ENCODE measurements around the gene SHB. TPM values are rescaled to one million over a fixed set of nuclear protein-coding genes. Genes with fewer than 3 reads are reported as not detected.

SHB gene
- total and polyA plus RNA-seq, 2 of the 13 experiments (the other 11 are each of a cell fraction or from before 2014, with no cell fraction given) = 19.4 to 20.7 TPM

DNA sequence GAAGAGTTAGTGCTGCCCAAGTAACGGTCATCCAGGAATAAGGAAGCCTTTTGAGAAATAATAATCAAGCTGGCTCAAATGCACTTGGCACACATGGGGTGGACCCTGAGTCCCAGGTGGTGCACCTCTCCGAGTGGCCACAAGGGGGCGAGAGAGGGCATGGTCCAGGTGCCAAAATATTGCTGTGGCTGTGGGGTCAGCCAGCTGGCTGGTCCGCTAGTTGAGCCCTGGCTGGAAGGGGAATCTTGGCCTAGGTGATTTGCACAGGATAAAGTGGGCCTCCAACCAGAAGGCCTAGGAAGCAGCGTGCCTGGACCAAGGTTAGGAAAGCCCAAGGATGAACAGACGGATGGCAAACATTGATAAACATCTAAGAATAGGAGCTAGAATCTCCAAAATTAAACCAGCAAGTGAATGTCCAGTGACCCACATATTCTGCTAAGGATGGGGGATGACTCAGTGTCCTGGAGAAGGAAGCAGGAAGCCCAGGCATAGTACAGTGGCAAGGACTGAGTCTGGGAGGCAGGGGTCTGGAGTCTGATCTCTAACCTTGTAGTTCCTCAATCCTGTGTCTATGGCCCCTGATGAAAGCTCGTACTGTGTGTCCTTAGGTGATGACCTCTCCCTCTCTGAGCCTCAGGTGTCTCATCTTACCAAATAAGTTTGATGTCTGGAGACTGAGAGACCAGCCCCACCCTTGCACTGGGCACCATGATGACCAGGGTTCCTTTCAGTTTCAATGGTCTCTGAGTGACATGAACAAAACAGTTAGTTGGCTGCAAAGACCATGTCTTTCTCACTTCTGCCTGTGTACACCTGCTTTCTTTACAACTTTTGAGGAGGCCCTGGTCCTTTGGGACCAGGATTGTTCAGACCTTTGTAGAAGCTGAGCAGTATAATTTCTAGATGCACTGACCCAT lies 19.2 kb upstream of the SHB start (continued):
- TF ChIP-seq, protein P1, sequence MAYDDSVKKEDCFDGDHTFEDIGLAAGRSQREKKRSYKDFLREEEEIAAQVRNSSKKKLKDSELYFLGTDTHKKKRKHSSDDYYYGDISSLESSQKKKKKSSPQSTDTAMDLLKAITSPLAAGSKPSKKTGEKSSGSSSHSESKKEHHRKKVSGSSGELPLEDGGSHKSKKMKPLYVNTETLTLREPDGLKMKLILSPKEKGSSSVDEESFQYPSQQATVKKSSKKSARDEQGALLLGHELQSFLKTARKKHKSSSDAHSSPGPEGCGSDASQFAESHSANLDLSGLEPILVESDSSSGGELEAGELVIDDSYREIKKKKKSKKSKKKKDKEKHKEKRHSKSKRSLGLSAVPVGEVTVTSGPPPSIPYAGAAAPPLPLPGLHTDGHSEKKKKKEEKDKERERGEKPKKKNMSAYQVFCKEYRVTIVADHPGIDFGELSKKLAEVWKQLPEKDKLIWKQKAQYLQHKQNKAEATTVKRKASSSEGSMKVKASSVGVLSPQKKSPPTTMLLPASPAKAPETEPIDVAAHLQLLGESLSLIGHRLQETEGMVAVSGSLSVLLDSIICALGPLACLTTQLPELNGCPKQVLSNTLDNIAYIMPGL (CRISPR knock-in tag; IDR thresholded peaks at IDR 0.05; ENCODE audit: borderline replicate concordance in 1 of 2, low read depth in 1 of 2) = 0 out of 4 replicates have a peak, but pooled peaks have one; percentile 23 to 33
- peak; percentile 79 for TF ChIP-seq STAG1 (CRISPR knock-in tag; IDR thresholded peaks at IDR 0.05)
- TF ChIP-seq SMC3 (IDR thresholded peaks at IDR 0.05; ENCODE audit: low read length) = peak; percentile 76
- TF ChIP-seq, protein P2, sequence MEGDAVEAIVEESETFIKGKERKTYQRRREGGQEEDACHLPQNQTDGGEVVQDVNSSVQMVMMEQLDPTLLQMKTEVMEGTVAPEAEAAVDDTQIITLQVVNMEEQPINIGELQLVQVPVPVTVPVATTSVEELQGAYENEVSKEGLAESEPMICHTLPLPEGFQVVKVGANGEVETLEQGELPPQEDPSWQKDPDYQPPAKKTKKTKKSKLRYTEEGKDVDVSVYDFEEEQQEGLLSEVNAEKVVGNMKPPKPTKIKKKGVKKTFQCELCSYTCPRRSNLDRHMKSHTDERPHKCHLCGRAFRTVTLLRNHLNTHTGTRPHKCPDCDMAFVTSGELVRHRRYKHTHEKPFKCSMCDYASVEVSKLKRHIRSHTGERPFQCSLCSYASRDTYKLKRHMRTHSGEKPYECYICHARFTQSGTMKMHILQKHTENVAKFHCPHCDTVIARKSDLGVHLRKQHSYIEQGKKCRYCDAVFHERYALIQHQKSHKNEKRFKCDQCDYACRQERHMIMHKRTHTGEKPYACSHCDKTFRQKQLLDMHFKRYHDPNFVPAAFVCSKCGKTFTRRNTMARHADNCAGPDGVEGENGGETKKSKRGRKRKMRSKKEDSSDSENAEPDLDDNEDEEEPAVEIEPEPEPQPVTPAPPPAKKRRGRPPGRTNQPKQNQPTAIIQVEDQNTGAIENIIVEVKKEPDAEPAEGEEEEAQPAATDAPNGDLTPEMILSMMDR (CRISPR knock-in tag; IDR thresholded peaks at IDR 0.05) = peak; percentile 91

DNA sequence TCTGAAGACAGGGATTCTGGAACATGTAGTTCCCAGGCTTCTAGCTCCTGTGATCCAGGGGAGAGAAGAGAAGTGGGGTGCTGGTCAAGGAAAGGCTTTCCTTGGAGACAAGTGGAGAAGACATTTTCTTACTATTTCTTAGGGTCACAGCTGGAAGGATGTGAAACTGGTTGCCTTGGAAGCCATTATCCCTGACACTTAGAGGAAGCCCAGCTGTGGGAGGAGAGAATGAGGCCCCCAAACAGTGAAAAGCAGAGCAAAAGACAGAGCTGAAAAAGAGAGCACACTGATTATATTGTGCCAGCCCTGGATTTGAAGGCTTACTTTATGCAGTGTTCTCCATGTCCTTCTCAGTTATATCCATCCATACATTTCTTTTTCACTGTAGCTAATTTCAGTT lies 17.5 kb upstream of the SHB start:
- H3K4me2 ChIP-seq (ENCODE audit: low read depth, low read length) = no peak overlapping the region
- H3K27me3 ChIP-seq (ENCODE audit: control insufficient read depth in 1 of 2, insufficient read depth in 2 of 2, low read length in 2 of 2) = peaks cover 5 to 32% of the 10 kb centered on the region in 2 experiments; a peak in 3 of 5 replicates
- in situ Hi-C loops (cut with HindIII; ENCODE audit: extremely low pct_ligation_motif_present, low pct_unique_long_range_greater_than_20kb) = no loop called here
- POLR2A ChIA-PET = no interaction called here
- no peak overlapping the region for H2AFZ ChIP-seq (ENCODE audit: low read length)
- no peaks in the 10 kb centered on the region for H3K9me3 ChIP-seq (ENCODE audit: low read length)
- no peaks in the 10 kb centered on the region; the same call in 1 of the 2 replicates for H3K4me1 ChIP-seq (ENCODE audit: insufficient read depth, low read length)
- H3K9ac ChIP-seq (ENCODE audit: insufficient read depth, low read depth, low read length) = no peak overlapping the region
- CTCF ChIA-PET (ENCODE audit: low intra/inter-chr PET ratio, low total read pairs) = no interaction called here
- intact Hi-C loops (cut with micrococcal nuclease; ENCODE audit: unreplicated experiment) = no loop called here
- DNase-seq (ENCODE audit: low spot score) (no peak), FAIRE-seq (no peak), ATAC-seq (no peak)
- H3K36me3 ChIP-seq (replicated peaks in 1 of 2; ENCODE audit: control insufficient read depth in 1 of 2, insufficient read depth in 2 of 2, low read length in 2 of 2) = no peaks in the 10 kb centered on the region
- no TSS peak for BruUV-seq (replicated peaks)
- H4K20me1 ChIP-seq (ENCODE audit: insufficient read depth, low read length) = no peaks in the 10 kb centered on the region
- H3K4me3 ChIP-seq (replicated peaks in 1 of 3; ENCODE audit: insufficient read depth in 1 of 3, low read depth in 2 of 3, low read length in 3 of 3) = no peak overlapping the region
- no peak overlapping the region for H3K27ac ChIP-seq (ENCODE audit: extremely low read length, insufficient read depth, low read length)
- H3K79me2 ChIP-seq (ENCODE audit: insufficient read depth, low read length) = no peaks in the 10 kb centered on the region
- TF ChIP-seq, protein P3, sequence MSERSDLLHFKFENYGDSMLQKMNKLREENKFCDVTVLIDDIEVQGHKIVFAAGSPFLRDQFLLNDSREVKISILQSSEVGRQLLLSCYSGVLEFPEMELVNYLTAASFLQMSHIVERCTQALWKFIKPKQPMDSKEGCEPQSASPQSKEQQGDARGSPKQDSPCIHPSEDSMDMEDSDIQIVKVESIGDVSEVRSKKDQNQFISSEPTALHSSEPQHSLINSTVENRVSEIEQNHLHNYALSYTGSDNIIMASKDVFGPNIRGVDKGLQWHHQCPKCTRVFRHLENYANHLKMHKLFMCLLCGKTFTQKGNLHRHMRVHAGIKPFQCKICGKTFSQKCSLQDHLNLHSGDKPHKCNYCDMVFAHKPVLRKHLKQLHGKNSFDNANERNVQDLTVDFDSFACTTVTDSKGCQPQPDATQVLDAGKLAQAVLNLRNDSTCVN (CRISPR knock-in tag; IDR thresholded peaks at IDR 0.05; ENCODE audit: borderline replicate concordance) = no peak
- TF ChIP-seq, protein P4, sequence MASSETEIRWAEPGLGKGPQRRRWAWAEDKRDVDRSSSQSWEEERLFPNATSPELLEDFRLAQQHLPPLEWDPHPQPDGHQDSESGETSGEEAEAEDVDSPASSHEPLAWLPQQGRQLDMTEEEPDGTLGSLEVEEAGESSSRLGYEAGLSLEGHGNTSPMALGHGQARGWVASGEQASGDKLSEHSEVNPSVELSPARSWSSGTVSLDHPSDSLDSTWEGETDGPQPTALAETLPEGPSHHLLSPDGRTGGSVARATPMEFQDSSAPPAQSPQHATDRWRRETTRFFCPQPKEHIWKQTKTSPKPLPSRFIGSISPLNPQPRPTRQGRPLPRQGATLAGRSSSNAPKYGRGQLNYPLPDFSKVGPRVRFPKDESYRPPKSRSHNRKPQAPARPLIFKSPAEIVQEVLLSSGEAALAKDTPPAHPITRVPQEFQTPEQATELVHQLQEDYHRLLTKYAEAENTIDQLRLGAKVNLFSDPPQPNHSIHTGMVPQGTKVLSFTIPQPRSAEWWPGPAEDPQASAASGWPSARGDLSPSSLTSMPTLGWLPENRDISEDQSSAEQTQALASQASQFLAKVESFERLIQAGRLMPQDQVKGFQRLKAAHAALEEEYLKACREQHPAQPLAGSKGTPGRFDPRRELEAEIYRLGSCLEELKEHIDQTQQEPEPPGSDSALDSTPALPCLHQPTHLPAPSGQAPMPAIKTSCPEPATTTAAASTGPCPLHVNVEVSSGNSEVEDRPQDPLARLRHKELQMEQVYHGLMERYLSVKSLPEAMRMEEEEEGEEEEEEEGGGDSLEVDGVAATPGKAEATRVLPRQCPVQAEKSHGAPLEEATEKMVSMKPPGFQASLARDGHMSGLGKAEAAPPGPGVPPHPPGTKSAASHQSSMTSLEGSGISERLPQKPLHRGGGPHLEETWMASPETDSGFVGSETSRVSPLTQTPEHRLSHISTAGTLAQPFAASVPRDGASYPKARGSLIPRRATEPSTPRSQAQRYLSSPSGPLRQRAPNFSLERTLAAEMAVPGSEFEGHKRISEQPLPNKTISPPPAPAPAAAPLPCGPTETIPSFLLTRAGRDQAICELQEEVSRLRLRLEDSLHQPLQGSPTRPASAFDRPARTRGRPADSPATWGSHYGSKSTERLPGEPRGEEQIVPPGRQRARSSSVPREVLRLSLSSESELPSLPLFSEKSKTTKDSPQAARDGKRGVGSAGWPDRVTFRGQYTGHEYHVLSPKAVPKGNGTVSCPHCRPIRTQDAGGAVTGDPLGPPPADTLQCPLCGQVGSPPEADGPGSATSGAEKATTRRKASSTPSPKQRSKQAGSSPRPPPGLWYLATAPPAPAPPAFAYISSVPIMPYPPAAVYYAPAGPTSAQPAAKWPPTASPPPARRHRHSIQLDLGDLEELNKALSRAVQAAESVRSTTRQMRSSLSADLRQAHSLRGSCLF (CRISPR knock-in tag; IDR thresholded peaks at IDR 0.05; ENCODE audit: borderline replicate concordance) = no peak
- TF ChIP-seq MAF1 (CRISPR knock-in tag; IDR thresholded peaks at IDR 0.05; ENCODE audit: borderline replicate concordance) = no peak

Measured in HepG2 (cell line).